Measurements from ENCODE around the gene ZNF414.

- TF ChIP-seq CTCF (IDR thresholded peaks at IDR 0.05; ENCODE audit: low read length) (peak; percentile 14; the same call in 1 of the 2 replicates), EZH2 (optimal IDR thresholded peaks at IDR 0.05; ENCODE audit: low read depth, low read length) (no peak), EZH2phosphoT487 (IDR thresholded peaks at IDR 0.05; ENCODE audit: low read length) (no peak)
Measured at GRCh38 chr19:8506402-8506957, 7.5 kb downstream of the ZNF414 start.

Measured in MM.1S (cell line).